Effector CD8-positive, alpha-beta T cell (primary cell): ENCODE measurements around the gene TMEM169.
A peak's percentile ranks its signal among the peaks of the same experiment; 100 is the strongest.

ENCODE experiments used
- DNase-seq: peaks from one replicate; lab custom pipeline; 2025; lab: John Stamatoyannopoulos, UW

TMEM169 gene

DNA sequence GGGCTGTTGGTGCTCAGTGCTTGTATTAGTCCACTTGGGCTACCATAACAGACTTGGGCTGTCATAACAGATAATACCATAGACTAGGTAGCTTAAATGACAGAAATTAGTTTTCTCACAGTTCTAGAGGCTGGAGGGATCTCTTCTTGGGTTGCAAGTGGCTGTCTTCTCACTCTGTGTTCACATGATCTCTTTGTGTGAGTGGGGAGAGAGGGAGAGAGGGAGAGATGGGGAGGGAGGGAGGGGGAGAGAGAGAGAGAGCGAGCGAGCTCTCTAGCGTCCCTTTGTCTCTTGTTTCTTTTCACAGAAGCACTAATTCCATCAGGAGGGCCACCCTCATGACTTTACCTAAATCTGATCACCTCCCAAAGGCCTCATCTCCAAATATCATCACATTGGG, 23.0 kb downstream of the TMEM169 start:
- DNase-seq, result no peak

DNA sequence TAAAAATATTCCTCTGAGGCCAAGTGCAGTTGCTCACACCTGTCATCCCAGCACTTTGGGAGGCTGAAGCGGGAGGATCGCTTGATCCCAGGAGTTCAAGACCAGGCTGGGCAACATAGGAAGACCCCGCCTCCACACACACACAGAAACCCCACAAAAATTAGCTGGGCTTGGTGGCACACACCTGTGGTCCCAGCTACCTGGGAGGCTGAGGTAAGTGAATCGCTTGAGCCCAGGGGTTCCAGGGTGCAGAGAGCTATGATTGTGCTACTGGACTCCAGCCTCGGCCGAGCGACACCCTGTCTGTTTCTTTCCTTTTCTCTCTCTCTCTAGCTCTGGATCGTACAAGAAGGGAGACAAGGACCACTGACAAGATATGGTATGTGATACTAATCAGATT, 25.6 kb downstream of the TMEM169 start:
- no peak for DNase-seq

DNA sequence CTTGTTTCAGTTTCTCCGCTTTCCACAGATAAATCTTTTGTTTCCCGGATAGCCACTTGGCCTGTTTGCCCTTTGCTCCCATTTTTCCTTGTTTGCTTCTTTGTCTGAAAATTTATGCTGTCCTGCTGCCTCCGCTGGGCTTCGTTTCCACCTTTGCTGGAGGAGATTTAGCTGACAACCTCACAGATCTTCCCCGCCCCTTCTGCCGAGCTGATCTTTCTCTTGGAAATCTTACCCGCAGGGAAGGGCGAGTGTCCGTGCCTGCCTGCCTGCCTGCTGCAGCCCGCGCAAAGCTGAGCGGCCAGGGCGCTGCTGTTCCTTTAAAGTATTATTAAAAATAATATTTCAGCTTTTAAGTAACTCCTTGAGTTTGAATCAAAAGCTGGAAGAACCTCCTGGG, 26.0 kb downstream of the TMEM169 start:
- no peak for DNase-seq

DNA sequence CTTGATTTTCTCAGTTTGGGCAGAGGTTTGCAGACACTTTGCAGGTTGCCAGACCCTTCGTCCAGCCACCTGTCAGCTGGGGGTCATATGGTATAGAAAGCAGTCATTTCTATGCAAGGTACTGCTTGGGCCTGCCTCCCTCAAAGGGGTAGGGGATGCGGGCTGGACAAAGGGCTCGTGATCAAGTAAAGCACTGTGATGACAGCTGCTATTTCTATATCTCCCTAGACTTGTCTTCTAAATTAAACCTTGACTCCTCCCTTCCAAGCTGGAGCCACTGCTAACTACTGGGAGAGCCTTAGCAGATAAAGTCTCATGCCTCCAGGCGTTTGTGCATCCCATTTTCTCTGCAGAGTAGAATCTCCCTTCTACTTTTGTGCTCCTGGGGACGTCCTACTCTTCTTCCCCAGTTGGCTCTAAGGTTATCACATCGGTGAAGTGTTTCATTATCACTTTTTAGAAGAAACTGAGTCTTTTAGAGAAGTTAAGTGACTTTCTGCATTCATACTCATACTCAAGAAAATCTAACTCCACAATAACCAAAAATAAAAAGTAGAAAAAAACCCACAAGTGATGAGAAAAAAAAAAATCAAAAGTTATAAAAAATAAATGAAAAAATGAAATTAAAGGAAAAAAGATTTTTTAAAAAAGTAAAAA, 26.7 kb downstream of the TMEM169 start:
- no peak for DNase-seq

DNA sequence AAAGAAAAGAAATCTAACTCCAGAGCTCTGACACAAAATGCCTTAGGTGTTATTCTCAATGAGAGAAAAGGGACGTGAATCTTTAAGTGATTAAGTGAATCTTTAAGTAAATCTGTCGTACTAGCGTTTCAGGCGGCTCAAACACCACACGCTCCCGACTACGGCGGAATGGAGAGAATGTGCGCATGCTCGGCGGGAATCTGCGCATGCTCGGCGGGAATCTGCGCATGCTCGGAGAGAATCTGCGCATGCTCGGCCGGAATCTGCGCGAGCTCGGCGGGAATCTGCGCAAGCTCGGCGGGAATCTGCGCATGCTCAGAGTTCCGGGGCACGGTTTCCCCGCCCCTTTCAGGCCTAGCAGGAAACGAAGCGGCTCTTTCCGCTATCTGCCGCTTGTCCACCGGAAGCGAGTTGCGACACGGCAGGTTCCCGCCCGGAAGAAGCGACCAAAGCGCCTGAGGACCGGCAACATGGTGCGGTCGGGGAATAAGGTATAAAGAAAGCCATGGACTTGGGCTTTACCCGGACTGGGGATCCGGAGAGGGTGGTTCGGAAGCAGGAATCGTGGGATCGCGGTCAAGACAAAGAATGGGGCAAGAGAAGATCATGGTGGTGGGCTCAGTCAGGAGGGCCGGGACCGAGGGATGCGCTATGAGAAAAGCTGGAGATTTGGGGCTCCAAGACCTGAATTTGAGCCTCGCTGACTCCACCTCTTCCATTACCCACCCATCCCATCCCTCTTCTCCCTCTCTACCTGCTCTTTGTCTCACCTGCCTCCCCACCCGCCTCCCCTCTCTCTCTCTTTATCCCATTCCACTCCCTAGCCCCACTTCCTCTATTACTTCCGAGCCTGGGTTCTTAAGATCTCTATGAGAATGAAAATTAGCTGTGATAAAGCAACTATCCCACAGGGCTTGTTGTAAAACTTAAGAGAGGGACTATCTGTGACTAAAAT, 27.5 kb downstream of the TMEM169 start, which contains the start of gene XRCC5:
TSS of gene XRCC5 (plus strand) at position 382 of the 955 bp plus-strand sequence. CDS start at position 471, 89 bp downstream.
- peak; percentile 96 for DNase-seq

DNA sequence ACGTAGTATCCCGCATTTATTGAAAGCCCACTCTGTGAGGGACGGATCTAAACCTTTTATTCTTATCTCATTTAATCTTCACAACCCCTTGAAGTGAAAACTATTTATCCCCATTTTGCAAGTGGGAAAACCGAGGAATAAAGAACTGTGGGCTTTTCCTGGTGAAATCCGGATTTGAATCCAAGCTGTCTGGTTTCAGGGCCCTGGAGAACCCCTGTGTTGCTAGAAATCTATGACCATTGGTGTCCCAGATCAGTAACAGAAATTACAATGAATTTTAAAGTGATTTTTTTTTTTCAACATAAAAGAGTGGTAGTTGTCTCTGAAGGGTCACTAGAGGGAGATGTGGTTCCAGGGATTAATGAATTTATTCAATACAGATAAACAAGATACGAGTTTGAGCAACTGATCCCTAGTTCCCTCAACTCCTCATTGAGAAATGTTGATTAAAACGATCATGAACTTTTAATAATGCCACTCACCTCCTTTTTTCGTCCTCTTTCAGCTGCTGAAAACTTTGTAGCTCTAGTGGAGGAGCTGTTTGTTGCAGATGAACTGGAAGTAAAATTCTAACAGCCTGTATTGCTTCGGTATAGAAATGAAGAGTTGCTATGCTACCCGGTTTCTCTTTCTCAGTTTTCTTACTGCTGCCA, 28.4 kb downstream of the TMEM169 start:
- no peak for DNase-seq

DNA sequence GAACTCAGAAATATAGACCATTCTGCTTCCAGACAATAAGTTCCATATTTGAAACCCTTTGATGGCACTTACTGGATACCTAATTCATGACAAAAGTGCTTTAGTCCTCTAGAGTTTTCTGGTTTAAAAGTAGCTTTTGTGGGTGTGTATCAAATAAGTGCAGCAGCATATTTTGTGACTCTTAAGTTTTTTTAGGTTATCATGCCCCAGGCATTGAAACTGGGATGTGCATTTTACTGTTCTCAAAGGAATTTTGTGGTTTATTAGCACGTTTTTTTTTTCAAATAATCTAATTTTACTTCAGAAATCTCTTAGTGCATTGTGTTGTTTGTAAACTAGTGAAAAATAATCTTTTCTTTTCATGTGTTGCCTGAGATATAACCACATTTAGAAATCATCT, 28.9 kb downstream of the TMEM169 start:
- no peak for DNase-seq

DNA sequence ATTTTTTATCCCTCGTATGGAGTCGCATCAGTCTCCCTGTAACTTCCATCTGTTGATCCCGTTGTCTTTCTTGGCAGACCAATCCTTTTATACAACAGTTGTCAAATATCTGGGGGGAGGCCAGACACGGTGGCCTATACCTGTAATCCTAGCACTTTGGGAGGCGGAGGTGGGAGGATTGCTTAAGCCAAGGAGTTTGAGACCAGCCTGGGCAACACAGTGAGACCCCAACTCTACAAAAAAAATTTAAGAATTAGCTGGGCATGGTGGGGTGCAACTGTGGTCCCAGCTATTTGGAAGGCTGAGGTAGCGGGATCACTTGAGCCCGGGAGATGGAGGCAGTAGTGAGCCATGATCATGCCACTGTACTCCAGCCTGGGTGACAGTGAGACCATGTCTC, 29.4 kb downstream of the TMEM169 start:
- DNase-seq, result no peak

DNA sequence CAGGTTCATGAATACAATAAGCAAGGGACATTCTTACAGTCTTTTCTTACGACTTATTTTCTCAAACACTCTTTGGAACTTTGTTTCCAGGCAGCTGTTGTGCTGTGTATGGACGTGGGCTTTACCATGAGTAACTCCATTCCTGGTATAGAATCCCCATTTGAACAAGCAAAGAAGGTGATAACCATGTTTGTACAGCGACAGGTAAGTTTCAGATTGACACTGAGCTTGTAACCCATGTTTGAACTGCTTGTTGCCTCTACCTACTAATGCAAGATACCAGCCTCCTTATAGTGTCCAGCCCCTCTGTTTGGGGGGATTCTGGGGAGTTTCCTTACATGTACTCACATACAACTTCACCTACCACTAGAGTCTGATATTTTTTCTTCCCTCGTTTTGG, 31.2 kb downstream of the TMEM169 start:
- DNase-seq, result no peak

DNA sequence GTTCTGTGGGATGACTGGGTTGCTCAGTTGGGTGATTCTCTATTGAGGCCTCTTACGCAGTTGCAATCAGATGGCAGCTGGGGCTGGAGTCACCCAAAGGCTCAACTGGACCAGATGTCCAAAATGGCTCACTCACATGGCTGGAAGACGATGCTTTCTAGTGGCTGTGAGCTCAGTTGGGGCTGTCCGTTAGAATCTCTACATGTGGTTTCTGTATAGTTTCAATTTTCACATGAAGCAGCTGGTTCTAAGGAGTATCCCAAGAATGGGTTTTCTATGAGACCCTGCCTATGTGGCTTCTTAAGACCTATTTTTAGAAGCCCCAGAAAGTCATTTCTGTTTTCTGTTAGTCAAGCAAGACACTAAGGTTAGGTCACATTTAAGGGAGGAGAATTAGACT, 31.9 kb downstream of the TMEM169 start:
- no peak for DNase-seq

DNA sequence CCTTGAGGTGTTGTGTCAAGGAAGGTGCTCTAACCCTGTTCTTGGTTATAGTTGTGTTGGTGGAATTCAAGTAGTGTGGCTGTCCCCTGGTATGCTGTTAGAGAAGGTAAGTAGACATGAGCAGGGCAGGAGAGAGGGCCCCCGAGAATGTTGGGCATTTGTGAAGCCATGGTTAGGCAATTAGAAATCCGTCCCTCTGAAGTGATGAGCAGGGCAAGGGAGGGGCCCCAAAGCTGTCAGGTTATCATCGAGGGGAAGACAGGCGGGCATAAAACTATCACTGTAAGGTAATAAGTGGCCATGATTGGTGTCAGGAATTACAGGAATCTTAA, 32.6 kb downstream of the TMEM169 start:
- no peak for DNase-seq

DNA sequence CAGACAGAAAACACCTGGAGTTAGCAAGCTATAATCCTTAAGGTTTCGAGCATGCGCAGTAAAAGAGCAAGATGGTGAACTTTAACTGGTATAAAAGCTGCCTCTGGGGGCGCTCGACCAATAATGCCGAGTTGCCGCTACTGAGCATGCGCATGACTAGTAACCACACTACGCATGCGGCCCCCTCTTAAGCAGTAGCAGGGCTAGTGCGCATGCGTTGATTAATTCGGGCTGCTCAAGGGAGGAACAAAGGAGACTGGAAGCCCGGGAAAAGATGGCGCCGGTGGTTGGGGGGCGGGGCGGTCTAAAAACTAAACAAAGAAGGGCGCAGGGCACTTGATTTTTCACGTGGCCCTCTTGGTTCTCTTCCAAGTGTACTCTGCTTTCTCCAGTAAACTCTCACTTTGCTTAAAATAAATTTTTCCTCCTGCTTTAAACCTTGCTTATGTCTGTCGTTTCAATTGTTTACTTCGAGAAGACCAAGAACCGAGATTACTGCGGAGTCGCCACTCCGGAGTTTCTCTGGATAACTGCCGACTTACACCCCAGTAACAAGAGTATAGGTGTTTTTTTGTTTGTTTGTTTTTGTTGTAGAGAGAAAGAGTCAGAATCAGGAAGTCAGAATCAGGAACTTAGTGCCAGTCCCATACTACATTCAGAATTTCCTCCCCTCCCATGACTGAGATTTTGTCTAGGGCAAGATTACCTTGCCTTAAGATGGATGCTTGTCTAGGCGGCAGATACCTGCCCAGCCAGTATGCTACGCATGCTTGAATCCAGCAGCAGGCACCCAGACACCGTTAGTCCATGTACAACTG, 33.2 kb downstream of the TMEM169 start:
- peak; percentile 97 for DNase-seq

DNA sequence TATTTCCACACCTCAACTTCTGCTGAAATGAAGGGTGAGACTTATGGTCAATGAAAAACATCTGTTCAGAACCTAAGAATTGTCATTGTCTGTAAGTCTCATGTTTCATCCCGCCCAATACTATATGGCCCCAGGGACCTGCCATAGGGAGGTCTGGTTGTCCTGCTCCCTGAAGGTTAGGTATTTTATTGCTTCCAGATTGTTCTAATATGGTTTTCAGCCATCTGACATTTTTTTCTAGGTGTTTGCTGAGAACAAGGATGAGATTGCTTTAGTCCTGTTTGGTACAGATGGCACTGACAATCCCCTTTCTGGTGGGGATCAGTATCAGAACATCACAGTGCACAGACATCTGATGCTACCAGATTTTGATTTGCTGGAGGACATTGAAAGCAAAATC, 34.7 kb downstream of the TMEM169 start:
- DNase-seq, result no peak

DNA sequence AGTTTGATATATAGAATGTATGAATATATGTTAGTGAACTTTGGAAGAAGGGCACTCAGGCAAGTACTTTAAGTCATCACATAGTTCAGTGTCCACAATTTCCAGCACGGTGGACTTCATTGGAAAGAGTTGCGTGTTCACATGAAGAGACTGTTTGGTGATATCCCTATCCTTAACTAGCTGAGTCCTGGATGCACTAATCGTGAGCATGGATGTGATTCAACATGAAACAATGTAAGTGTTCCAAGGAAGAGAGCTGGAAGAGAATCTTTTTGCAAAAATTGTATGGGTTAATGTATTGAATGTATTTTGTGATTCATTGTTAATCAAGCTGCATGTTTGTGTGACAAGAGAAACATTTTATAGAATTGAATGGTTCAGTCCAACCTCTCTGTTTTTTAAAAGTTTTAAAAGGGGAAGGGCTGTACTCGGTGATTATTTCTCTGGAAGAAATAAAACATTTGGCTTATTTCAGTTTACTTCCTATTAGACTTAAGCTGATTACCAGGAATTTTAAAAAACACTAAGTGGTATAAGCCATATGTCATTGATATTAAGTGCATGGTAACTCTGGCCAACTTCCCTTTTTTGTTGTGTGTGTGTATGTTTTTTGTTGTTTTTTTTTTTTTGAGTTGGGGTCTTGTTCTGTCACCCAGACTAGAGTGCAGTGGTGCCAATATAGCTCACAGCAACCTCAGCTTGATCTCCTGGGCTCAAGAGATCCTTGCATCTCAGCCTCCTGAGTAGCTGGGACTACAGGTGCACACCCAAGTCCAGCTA, 36.0 kb downstream of the TMEM169 start:
- no peak for DNase-seq

DNA sequence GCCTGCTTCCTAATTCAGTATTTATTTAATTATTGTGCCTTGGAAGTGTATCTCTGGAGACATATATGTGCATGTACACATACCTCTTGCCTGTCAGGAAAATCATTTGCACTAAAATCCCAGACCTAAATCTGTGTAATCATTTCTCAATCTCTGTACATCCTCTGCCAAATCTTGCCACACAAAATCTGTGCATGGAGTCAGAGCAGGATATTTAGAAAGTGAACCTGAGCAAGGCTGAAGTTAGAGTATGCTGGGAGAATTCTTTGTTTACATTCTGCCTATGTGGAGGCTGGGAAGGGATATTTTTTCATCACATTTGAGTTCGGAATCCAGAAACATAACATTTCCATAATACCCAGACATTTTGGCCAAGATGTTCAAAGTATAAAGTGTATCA, 36.8 kb downstream of the TMEM169 start:
- no peak for DNase-seq

DNA sequence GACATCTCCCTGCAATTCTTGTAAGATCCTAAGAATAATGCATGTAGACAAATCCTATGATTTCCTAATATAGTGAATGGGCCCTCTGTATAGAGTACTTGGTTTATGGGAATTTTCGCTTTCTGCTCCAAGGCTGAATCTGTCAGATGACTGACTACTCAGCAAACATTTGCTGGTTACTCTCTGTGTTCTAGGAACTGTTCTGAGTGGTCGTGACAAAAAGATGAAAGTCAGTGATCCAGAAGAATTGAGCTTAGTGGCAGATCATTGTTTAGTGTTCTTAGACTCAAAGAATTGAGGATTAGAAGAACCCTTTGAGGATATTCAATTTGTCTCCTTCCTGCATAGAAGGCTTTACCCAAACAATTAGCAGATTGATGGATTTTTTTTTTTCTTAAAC, 37.4 kb downstream of the TMEM169 start:
- no peak for DNase-seq

DNA sequence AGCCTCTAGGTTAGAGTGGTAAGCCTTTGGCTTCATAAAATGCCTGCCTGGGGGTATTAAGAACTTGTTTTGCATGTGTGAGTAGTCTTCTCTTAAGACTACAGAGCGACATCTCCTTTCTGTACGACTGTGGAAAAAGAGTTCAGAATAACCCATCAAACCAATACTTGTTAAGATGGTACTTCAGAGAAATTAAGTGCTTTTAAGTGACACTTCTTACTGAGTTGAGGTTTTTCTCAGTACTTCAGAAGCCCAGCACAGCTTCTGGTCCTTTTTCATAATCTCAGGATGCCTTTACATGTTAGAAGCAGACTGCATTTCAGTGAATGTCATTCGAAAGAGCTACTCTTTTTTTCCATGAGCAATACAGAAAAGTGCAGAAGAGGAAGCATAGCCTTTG, 38.3 kb downstream of the TMEM169 start:
- no peak for DNase-seq

DNA sequence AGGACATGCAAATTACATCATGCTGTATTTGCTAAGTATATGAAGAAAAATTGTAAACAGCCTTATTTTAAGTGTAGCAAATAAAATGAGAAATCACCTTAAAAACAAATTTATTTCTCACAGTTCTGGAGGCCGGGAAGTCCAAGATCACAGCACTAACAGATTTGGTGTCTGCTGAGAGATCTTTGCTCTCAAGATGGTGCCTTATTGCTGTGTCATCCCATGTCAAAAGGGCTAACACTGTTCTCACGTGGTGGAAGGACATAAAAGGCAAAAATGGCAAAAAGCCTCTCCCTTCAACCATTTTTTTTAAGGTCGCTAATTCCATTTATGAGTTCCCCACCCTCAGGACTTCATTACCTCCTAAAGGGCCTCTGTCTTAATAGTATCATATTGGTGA, 39.5 kb downstream of the TMEM169 start:
- no peak for DNase-seq

DNA sequence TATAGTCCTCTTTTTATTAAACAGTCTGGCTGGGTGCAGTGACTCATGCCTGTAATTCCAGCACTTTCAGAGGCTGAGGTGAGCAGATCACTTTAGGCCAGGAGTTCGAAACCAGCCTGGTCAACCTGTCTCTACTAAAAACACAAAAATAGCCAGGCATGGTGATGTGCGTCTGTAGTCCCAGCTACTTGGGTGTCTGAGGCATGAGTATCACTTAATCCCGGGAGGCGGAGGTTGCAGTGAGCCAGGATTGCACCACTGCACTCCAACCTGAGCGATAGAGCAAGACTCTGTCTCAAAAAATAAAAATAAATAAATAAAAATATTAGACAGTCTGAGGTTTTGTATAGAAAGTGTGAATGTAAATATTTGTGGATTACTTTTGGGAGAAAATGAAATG, 45.2 kb downstream of the TMEM169 start:
- DNase-seq, result no peak

DNA sequence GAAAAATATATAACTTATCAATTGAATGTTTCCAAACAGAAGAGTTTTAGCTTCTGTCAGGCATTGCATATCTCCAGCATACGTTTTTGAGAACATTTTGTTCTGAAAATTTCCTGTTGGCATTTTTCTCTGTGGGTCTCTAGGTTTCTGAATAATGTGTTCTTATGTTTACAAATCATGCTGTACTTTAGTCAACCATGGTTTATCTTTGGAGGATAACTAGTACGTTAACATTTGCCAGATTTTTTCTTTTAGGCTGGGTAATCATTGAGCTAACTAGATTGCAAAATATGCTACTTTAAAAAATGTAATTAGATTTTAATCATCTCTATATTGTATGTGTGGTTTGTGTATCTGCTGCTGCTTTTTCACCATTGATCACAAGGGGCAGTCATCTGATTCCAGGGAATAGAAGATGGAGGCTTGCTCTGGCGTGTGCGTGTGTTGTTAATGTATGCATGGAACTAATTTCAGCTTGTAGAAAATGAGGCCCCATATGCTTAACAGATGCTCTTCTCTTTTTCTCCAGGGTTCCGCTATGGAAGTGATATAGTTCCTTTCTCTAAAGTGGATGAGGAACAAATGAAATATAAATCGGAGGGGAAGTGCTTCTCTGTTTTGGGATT, 48.7 kb downstream of the TMEM169 start:
- no peak for DNase-seq
